Measurements from ENCODE around the gene ZNF512.
"Not testable (repeated sequence)": the region's sequence is repeated elsewhere in the genome, so short reads cannot be mapped to it uniquely, and the experiment has no call there.

DNA sequence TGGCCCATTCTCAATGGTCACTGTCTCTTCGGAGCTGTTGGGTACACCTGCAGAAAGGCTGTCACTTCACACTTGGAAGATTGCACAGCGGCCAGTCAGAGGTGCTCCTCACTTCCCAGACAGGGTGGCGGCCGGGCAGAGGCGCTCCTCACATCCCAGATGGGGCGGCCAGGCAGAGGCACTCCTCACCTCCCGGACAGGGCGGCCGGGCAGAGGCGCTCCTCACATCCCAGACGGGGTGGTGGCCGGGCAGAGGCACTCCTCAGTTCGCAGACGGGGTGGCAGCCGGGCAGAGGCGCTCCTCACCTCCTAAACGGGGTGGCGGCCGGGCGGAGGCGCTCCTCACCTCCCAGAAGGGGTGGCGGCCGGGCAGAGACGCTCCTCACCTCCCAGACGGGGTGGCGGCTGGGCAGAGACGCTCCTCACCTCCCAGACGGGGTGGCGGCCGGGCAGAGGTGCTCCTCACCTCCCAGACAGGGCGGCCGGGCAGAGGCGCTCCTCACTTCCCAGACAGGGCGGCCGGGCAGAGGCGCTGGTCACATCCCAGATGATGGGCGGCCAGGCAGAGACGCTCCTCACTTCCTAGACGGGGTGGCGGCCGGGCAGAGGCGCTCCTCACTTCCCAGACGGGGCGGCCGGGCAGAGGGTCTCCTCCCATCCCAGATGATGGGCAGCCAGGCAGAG lies 11.3 kb downstream of the ZNF512 start:
- TF ChIP-seq, protein P1, sequence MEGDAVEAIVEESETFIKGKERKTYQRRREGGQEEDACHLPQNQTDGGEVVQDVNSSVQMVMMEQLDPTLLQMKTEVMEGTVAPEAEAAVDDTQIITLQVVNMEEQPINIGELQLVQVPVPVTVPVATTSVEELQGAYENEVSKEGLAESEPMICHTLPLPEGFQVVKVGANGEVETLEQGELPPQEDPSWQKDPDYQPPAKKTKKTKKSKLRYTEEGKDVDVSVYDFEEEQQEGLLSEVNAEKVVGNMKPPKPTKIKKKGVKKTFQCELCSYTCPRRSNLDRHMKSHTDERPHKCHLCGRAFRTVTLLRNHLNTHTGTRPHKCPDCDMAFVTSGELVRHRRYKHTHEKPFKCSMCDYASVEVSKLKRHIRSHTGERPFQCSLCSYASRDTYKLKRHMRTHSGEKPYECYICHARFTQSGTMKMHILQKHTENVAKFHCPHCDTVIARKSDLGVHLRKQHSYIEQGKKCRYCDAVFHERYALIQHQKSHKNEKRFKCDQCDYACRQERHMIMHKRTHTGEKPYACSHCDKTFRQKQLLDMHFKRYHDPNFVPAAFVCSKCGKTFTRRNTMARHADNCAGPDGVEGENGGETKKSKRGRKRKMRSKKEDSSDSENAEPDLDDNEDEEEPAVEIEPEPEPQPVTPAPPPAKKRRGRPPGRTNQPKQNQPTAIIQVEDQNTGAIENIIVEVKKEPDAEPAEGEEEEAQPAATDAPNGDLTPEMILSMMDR (IDR thresholded peaks at IDR 0.05 in 4 of 5, conservative IDR thresholded peaks at IDR 0.05 in 1 of 5), result not testable (repeated sequence)
- TF ChIP-seq POLR2A (IDR thresholded peaks at IDR 0.05), result not testable (repeated sequence)
